Measurements from ENCODE around the gene MMD.

Gene MMD

GRCh38 chr17:55348749-55349354 is 72.8 kb downstream of the MMD start:
- DNase-seq (ENCODE audit: low spot score) = peak; percentile 61

GRCh38 chr17:55347341-55347740 is 74.3 kb downstream of the MMD start:
- no peak for DNase-seq (ENCODE audit: low spot score)

GRCh38 chr17:55346658-55347057 is 75.0 kb downstream of the MMD start:
- DNase-seq (ENCODE audit: low spot score) = no peak

GRCh38 chr17:55345132-55345531 is 76.5 kb downstream of the MMD start:
- no peak for DNase-seq (ENCODE audit: low spot score)

- DNase-seq (ENCODE audit: low spot score) = no peak
These were observed 77.1 kb downstream of the MMD start for GRCh38 chr17:55344514-55344997.

GRCh38 chr17:55343900-55344513 is 77.6 kb downstream of the MMD start:
- no peak for DNase-seq (ENCODE audit: low spot score)

GRCh38 chr17:55342800-55343585 is 78.6 kb downstream of the MMD start:
- no peak for DNase-seq (ENCODE audit: low spot score)

Measured in GM03348 (cell line).